ENCODE measurements around the gene HYAL2. TPM values are rescaled to one million over a fixed set of nuclear protein-coding genes. Genes with fewer than 3 reads are reported as not detected.
A peak's percentile ranks its signal among the peaks of the same experiment; 100 is the strongest.

HYAL2 gene
- total RNA-seq, 1 experiment from 2014 or later: 35.7 TPM

GRCh38 chr3:50319894-50320625 is 2.5 kb downstream of the HYAL2 start:
- Mint-ChIP-seq H3K4me1 (ENCODE audit: low read depth, unreplicated experiment) (peaks cover 18% of the 10 kb centered on the region), H3K9me3 (ENCODE audit: low read depth, unreplicated experiment) (no peaks in the 10 kb centered on the region), H3K27ac (ENCODE audit: unreplicated experiment) (no peak overlapping the region), H3K4me3 (ENCODE audit: low read depth, unreplicated experiment) (peak overlapping the region; percentile 74), H3K36me3 (ENCODE audit: insufficient read depth, unreplicated experiment) (peaks cover 41% of the 10 kb centered on the region), H3K27me3 (ENCODE audit: unreplicated experiment) (no peaks in the 10 kb centered on the region)
- CTCF ChIA-PET: no interaction called here
- TSS peak; percentile 42 for BruUV-seq (replicated peaks)
- intact Hi-C loops (cut with micrococcal nuclease; ENCODE audit: unreplicated experiment): loop anchor here (10.0 kb wide), 1 partner anchor 45 kb away; the partner anchor contains the start of gene LSMEM2
- no peak for TF ChIP-seq CTCF (IDR thresholded peaks at IDR 0.05; ENCODE audit: unreplicated experiment)
- DNase-seq: no peak

DNA sequence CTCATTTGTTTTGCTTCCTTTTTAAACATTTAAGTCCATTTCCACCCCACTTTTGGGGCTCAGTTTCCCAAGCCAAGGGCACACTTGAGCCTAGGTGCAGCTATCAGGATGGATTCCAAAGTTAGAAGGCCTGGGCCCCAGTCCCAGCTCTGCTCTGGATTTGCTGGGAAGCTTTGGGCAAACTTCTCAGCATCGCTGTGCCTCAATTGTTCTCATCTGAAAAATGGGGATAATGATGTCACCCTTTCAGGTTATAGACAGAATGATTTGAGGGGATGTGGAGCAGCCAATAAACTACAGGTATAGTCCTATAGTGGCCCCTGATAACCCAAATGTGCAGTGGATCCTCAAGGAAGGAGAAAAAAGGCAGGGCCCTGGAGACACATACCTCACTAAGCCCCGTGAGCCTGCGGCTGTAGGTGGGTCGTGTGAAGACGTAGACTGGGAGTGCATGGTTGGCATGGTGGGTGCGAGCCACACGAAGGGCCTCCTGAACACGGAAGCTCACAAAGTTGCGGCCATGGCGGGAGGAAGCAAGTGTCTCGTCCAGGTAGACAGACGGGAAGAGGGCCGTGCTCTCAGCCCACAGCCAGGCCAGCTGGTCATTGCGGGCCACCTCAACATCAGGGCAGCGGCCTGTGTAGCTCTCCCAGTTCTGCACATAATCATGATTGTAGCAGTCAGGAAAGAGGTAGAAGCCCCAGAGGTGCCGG is 3.2 kb downstream of the HYAL2 start:
- Mint-ChIP-seq H3K4me1 (ENCODE audit: low read depth, unreplicated experiment) (peaks cover 23% of the 10 kb centered on the region), H3K27me3 (ENCODE audit: unreplicated experiment) (no peaks in the 10 kb centered on the region), H3K27ac (ENCODE audit: unreplicated experiment) (no peak overlapping the region), H3K36me3 (ENCODE audit: insufficient read depth, unreplicated experiment) (peaks cover 41% of the 10 kb centered on the region), H3K9me3 (ENCODE audit: low read depth, unreplicated experiment) (no peaks in the 10 kb centered on the region), H3K4me3 (ENCODE audit: low read depth, unreplicated experiment) (peak overlapping the region; percentile 74)
- DNase-seq: no peak
- intact Hi-C loops (cut with micrococcal nuclease; ENCODE audit: unreplicated experiment): no loop called here
- BruUV-seq (replicated peaks): no TSS peak
- CTCF ChIA-PET: interaction anchor here (0.6 to 0.8 kb wide), 2 partner anchors 20 to 1275 kb away, joined by 3 to 6 read pairs; partner anchors contain the start of genes HYAL3 and NAA80
- no peak for TF ChIP-seq CTCF (IDR thresholded peaks at IDR 0.05; ENCODE audit: unreplicated experiment)

GRCh38 chr3:50318615-50319014 is 3.9 kb downstream of the HYAL2 start:
- no peaks in the 10 kb centered on the region for H3K9me3 Mint-ChIP-seq (ENCODE audit: low read depth, unreplicated experiment)
- no peaks in the 10 kb centered on the region for H3K27me3 Mint-ChIP-seq (ENCODE audit: unreplicated experiment)
- BruUV-seq (replicated peaks): no TSS peak
- peaks cover 28% of the 10 kb centered on the region for H3K4me1 Mint-ChIP-seq (ENCODE audit: low read depth, unreplicated experiment)
- CTCF ChIA-PET: interaction anchor here (0.6 to 0.8 kb wide), 2 partner anchors 19 to 1276 kb away, joined by 3 to 6 read pairs; partner anchors contain the start of genes HYAL3 and NAA80
- no peak overlapping the region for H3K4me3 Mint-ChIP-seq (ENCODE audit: low read depth, unreplicated experiment)
- H3K36me3 Mint-ChIP-seq (ENCODE audit: insufficient read depth, unreplicated experiment): peaks cover 39% of the 10 kb centered on the region
- intact Hi-C loops (cut with micrococcal nuclease; ENCODE audit: unreplicated experiment): no loop called here
- DNase-seq: no peak
- no peak overlapping the region for H3K27ac Mint-ChIP-seq (ENCODE audit: unreplicated experiment)
- no peak for TF ChIP-seq CTCF (IDR thresholded peaks at IDR 0.05; ENCODE audit: unreplicated experiment)

DNA sequence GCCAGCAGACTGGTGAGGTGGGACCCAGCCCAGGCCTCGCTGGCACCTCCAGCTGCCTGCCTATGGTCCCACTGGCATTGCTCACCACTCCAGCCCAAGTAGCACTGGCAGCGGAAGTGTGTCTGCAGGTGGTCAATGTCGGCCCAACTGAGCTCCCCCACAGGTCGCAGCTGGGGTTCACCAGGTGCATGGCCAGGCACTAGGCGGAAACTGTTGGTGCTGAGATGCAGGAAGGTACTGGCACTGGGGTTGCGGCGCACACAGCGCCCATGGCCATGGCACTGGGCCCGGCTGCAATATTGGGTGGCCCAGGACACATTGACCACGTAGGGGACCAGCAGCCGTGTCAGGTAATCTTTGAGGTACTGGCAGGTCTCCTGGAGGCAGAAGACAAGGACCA is 4.4 kb downstream of the HYAL2 start:
- no peak overlapping the region for H3K27ac Mint-ChIP-seq (ENCODE audit: unreplicated experiment)
- H3K4me1 Mint-ChIP-seq (ENCODE audit: low read depth, unreplicated experiment): peaks cover 28% of the 10 kb centered on the region
- no peak overlapping the region for H3K4me3 Mint-ChIP-seq (ENCODE audit: low read depth, unreplicated experiment)
- no peaks in the 10 kb centered on the region for H3K27me3 Mint-ChIP-seq (ENCODE audit: unreplicated experiment)
- BruUV-seq (replicated peaks): no TSS peak
- H3K36me3 Mint-ChIP-seq (ENCODE audit: insufficient read depth, unreplicated experiment): peaks cover 36% of the 10 kb centered on the region
- no peaks in the 10 kb centered on the region for H3K9me3 Mint-ChIP-seq (ENCODE audit: low read depth, unreplicated experiment)
- intact Hi-C loops (cut with micrococcal nuclease; ENCODE audit: unreplicated experiment): no loop called here
- TF ChIP-seq CTCF (IDR thresholded peaks at IDR 0.05; ENCODE audit: unreplicated experiment): no peak
- no peak for DNase-seq
- CTCF ChIA-PET: no interaction called here

Measured in Calu3 (cell line).